GM18505 (cell line): ENCODE measurements around the gene PDE1C.

Experiments
- ATAC-seq: cut with Tn5 transposase; IDR thresholded peaks from one replicate; pipeline ENCODE4 v1.9.1; 2021; ENCODE audit not compliant: unreplicated experiment
- POLR2A ChIP-seq: IDR thresholded peaks from 4 replicates; pipeline ENCODE4 v1.6.1; 2011; ENCODE audit warnings: borderline replicate concordance; ENCODE audit not compliant: insufficient read depth, insufficient read length; ENCODE audit errors: extremely low read depth

Gene PDE1C

DNA sequence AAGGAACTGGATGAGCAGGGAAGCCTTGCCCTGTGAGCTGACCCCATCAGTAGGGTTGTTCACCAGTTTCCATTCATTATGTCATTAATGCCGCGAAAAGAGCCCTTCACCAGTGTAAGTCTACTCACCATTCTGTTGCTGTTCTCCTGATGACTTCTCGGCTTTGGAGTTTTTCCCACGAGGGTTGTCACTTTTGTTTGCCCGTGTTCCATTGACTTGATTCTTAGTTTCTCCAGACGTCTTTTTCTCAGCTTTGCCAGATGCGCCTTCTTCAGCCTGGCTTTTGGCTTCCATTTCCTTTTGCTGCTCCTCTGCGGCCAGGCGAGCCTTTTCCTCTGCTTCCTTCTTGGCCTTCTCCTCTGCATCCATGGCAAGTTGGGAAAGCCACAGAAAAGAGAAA lies 254.4 kb downstream of the PDE1C start:
- no peak for ATAC-seq
- TF ChIP-seq POLR2A: no peak

DNA sequence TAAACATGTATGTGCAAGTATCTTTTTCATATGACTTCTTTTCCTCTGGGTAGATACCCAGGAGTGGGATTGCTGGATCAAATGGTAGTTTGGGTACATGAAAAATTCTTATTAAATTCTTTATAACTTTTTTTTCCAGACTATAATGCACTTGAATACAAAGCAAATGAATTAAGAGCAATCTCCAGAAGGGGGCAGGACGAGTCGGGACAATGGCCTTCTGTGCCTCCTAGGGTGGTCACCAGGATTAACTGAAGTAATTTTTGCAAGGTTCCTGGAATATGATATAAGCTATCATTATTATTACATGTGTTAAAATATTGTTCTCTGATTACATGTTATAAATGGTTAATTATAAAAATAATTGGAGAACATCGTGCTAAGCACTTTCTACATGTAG lies 256.0 kb downstream of the PDE1C start:
- no peak for TF ChIP-seq POLR2A
- ATAC-seq: no peak

DNA sequence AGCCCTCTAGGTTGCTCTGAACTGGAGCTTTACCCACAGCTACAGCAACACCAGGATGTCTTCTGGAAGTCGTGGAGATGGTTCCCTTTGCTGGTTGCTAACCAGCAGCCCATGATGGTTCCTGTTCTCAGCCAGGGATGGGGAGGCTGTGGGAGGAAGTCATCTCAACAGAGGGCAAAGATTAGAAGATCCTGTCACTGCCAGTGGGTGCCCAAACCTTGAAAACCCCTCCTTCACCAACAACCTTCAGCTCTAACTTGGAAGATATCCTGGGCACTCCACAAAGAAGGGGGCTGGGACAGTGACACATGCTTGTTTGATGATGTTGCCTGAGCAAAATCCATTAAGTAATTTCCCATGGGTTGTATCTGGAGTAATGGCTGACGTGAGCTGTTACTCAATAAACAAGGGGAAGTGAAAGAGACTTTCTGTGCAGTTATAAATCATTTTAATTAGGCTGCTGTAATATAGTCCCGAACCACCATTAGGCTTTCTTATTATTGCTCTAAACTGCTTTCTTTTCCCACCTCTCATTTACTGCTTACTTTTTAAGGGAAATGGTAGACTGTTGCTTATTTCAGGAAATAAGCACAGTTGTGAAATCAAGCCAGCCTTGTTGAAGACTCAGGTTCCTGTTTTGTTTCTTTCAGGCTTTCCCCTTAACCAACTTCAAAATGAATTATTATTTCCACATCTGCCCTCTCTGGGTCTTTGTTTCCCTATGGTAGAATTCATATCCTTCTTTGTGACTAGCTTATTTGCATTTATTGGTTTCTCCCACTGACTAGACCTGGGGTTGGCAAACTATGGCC lies 258.4 kb downstream of the PDE1C start:
- no peak for TF ChIP-seq POLR2A
- ATAC-seq: peak; percentile 79

DNA sequence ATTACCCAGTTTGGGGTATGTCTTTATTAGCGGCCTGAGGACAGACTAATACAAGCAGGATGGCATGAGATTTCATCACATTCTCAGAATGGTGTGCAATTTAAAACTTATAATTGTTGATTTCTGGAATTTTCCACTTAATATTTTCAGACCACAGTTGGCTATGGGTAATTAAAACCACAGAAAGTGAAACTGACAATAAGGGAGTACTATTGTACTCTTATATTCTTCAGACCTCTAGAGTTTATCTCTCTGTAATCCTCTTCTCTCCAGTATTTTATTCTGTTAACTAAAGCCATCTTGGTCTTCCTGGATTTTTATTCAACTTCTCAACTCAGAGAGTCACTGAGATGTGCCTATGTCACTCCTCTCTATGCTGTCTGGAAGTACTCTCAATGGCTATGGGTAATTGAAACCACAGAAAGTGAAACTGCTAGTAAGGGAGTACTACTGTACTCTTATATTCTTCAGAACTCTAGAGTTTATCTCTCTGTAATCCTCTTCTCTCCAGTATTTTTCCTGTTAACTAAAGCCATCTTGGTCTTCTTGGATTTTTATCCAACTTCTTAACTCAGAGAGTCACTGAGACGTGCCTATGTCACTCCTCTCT lies 264.9 kb downstream of the PDE1C start:
- TF ChIP-seq POLR2A: no peak
- ATAC-seq: peak; percentile 96

DNA sequence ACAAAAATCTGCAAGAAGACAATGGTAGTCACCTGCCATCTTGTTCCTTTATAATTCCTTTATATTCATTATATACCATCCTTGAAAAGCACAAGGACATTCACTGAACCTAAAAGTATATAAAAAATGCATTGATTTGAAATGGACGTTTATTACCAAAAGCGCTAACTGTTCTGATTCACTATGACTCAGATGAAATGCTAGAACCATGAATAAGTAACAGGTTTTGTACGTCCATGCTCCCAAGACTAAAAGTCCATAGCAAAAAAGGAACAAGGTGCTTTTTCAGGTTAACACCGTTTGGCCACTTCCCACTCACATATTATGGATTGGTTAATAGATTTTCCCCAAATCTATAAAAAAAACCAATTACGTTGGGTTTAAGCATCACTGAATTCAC lies 273.8 kb downstream of the PDE1C start:
- no peak for ATAC-seq
- TF ChIP-seq POLR2A: no peak

DNA sequence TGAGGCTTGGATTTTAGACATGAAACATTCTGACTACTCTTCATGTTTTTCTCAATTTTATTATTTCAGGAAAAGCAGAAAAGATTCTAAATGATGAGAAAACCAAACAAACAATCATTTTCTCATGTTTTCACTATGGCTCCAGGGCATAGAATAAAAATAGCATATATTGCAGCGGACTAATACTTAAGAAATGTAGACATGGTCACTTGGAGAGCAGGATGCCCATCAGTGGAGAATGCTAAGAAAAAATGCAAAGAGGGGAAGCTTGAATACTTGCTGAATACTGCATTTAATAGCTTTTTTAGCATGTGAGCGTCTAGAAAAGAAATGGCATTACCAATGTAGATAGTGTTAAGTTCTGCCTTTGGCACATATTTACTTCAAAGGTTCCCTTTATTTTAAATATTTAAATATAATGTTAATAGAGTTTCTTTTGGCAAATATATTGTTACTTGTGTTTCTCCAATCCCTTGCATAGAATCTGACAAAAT lies 275.3 kb downstream of the PDE1C start:
- ATAC-seq: no peak
- no peak for TF ChIP-seq POLR2A

DNA sequence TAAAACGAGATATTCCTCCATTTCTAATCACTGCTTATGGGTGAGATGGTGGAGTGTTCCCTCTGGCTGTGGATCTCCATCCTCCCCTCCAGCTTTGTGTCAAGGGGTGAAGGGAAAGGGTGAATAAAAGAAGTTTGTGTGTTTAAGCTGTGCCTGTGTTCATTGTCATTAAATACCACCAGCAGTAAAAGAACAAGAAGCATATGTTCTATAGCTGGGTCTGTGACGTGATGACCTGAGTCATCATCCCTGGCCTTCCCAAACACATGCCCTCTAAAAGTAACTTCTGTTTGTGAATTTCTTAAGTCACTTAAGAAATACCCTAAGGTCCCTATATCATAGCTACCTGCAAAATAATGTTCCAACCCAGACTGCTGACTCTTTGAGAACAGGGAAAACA lies 278.3 kb downstream of the PDE1C start:
- no peak for ATAC-seq
- TF ChIP-seq POLR2A: no peak

DNA sequence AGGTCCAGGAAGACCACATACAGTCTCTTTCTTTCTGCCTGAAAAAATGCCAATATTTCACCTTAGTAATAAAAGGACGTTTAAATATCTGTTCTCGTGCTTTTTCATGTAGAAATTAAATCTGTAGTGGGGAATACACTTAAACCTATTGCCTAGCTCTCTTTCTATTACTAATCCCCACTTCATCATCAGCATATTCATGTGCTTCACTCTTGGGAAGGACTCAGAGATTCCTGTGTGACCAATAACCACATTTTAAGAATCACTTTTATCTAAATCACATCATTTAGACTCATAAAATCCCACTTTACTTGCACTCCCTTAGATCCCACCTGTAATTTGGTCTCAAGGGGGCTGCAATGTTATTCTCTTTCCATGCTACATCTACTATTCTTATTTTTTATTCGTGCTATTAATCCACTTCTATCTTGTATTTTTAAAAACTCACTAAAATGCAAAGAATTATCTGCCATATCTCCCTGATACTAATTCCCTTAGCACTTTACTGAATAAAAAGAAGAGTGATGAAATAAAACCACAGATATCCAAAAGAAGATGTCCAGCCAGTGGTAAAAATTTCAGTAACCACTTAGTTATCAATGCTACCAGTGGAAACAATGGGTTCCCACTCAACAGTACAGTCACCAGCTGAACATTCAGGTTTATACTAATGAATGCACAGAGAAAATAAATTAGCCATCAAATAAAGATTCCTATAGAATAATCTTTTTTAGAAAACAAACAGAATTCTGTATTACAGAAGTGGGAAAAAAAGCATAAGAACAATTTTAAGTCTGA lies 281.1 kb downstream of the PDE1C start:
- ATAC-seq: no peak
- TF ChIP-seq POLR2A: no peak

DNA sequence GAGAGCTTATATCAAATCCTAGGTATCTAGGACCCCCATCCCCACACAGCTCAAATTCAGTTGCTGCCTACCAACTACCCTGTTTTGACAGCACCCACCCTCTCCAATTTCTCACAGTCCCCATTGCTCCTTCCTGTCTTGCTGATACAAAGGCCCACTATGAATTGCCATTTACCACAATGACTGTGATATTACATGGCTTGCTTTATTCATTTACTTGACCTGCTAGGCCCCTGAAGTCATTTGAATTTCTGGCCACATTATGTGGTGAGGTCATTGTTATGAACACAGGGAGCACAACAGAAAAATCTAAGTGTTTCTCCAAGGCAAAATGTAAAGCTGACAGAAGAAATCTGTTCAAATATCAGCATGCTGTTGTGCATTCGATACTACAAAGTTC lies 281.8 kb downstream of the PDE1C start:
- no peak for ATAC-seq
- TF ChIP-seq POLR2A: no peak

DNA sequence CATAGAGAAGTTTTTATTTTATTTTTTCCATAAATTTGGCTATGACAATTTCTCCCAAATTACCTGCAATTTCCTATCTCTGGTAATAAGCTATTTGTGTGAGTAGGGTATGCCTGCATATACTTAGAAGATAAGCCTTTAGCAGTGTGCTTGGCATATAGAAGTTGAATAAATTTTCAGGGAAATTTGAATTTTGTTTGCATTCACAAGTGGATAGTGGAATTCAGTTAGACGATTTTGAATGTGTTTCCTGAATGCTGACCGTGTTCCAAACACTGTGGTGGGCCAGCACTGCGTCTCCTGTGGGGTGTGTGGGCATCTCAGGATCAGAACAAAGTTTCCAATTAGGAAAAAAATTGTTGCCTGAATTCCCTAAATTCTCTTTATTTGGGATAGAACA lies 283.9 kb downstream of the PDE1C start:
- TF ChIP-seq POLR2A: no peak
- no peak for ATAC-seq

DNA sequence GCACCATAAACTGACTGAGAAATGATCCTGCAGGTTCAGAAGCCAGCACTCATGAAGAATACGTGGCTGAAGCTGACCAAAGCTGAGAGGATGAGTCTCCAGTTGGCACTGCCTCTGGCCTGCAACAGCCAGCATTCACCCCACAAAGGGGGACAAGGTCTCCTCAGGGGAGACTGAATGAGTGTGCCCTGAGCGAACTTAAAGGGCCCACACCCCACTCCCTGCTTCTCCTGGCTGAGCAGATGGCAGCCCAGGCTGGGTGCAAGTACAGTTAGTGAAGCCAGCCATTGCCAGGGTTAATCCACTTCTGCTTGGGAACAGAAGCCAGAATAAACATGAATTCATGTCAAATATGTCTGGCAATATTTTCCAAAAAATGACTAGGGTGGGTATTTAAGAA lies 285.1 kb downstream of the PDE1C start:
- no peak for TF ChIP-seq POLR2A
- no peak for ATAC-seq

DNA sequence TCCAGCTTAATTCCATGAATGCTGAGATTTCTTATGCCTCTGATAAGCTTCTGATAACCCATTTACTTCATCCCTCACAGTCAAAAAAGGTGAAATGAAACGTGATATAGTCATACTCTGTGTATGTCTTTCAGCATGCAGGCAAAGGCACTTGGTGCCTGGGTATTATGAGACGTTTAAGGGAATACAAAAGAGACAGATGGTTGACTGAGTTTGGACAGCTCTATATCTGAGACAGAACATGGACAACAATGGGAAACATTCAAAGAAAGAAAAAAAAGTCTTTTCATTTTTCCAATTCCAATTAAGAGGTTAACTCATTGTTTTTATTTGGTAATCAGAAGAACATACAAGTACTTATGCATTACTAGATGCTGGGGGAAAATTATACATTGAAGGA lies 287.0 kb downstream of the PDE1C start:
- TF ChIP-seq POLR2A: no peak
- ATAC-seq: no peak

DNA sequence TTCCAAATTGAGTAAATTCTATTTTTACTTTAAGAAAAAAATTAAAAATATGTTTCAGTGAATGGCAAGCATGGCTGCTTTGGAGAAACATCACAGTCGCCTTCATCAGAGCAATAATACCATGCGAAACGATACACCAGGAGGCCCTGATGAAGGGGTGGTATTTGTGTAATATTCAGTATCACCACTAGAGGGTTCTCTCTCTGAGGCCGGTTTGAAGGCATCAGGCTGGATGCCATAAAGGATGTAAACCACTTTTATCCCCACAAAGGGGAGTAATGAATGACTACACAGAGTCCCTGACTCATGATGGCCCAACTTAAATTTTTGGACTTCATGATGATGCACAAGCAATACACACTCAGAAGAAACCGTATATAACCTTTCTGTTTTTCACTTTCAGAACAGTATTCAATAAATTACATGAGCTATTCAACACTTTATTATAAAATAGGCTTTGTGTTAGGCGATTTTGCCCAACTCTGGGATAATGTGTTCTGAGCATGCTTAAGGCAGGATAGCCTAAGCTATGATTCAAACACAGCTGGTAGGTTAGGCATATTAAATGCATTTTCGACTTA lies 287.7 kb downstream of the PDE1C start:
- peak; percentile 86 for ATAC-seq
- TF ChIP-seq POLR2A: no peak
